Caki2 (cell line): Measurements from ENCODE around the gene SNHG17. TPM values are rescaled to one million over a fixed set of nuclear protein-coding genes. Genes with fewer than 3 reads are reported as not detected.
"Not testable (repeated sequence)": the region's sequence is repeated elsewhere in the genome, so short reads cannot be mapped to it uniquely, and the experiment has no call there.

Experiments used
- DNase-seq: peaks from one replicate; pipeline ENCODE4 v3.0.0-alpha.2; 2015; ENCODE audit warnings: low read depth
- in situ Hi-C: cut with HindIII; loops from 2 replicates; pipeline ENCODE4 v1.10.0; 2016; ENCODE audit warnings: low sequenced_read_pairs, low pct_unique_long_range_greater_than_20kb, mixed read lengths
- total RNA-seq: library from RNA; depleted of rRNA; stranded (reverse); fragments of >200 nt; shearing (Covaris generic); gene quantifications from 2 replicates; pipeline ENCODE4 v1.2.3, GENCODE V29; 2014; ENCODE audit warnings: low replicate concordance

SNHG17 gene
- total RNA-seq, 1 experiment from 2014 or later: 44.4 TPM

GRCh38 chr20:38452880-38453624 lies 17.9 kb upstream of the SNHG17 start:
- in situ Hi-C loops: no loop called here
- peak; percentile 27 for DNase-seq

GRCh38 chr20:38450412-38450975 lies 15.4 kb upstream of the SNHG17 start:
- peak; percentile 72 for DNase-seq
- in situ Hi-C loops: no loop called here

- no peak for DNase-seq
- in situ Hi-C loops: no loop called here
Measured at GRCh38 chr20:38449046-38449445, 13.9 kb upstream of the SNHG17 start.

- no peak for DNase-seq
- in situ Hi-C loops: no loop called here
Measured at GRCh38 chr20:38447931-38448675, 13.0 kb upstream of the SNHG17 start.

- no peak for DNase-seq
- in situ Hi-C loops: no loop called here
Measured at GRCh38 chr20:38447251-38447661, 12.1 kb upstream of the SNHG17 start.

- peak; percentile 84 for DNase-seq
- in situ Hi-C loops: no loop called here
Measured at GRCh38 chr20:38446441-38447209, 11.5 kb upstream of the SNHG17 start.

GRCh38 chr20:38445901-38446425 lies 10.8 kb upstream of the SNHG17 start:
- in situ Hi-C loops: no loop called here
- no peak for DNase-seq

- no peak for DNase-seq
- in situ Hi-C loops: no loop called here
Measured at GRCh38 chr20:38445381-38445796, 10.3 kb upstream of the SNHG17 start.

GRCh38 chr20:38441916-38442315 lies 6.8 kb upstream of the SNHG17 start:
- DNase-seq: no peak
- in situ Hi-C loops: no loop called here

GRCh38 chr20:38441110-38441509 lies 6.0 kb upstream of the SNHG17 start:
- DNase-seq, in situ Hi-C loops: not testable (repeated sequence)

- no peak for DNase-seq
- in situ Hi-C loops: no loop called here
Measured at GRCh38 chr20:38437796-38438195, 2.7 kb upstream of the SNHG17 start.

GRCh38 chr20:38435555-38435939 lies 419 bp upstream of the SNHG17 start:
- in situ Hi-C loops: no loop called here
- no peak for DNase-seq

GRCh38 chr20:38434301-38434741 lies 807 bp downstream of the SNHG17 start:
- no peak for DNase-seq
- in situ Hi-C loops: no loop called here

- no peak for DNase-seq
- in situ Hi-C loops: no loop called here
Measured at GRCh38 chr20:38433304-38433972, 1.7 kb downstream of the SNHG17 start.

GRCh38 chr20:38432870-38433269 lies 2.3 kb downstream of the SNHG17 start:
- DNase-seq, in situ Hi-C loops: not testable (repeated sequence)

GRCh38 chr20:38432292-38432691 lies 2.8 kb downstream of the SNHG17 start:
- no peak for DNase-seq
- in situ Hi-C loops: no loop called here

GRCh38 chr20:38430679-38431325 lies 4.3 kb downstream of the SNHG17 start:
- DNase-seq: no peak
- in situ Hi-C loops: no loop called here
